GM18505 (cell line): ENCODE results near the gene ZNF217.
"Not testable (repeated sequence)": the region's sequence is repeated elsewhere in the genome, so short reads cannot be mapped to it uniquely, and the experiment has no call there.

Experiments
- ATAC-seq: cut with Tn5 transposase; IDR thresholded peaks from one replicate; pipeline ENCODE4 v1.9.1; 2021; ENCODE audit not compliant: unreplicated experiment
- POLR2A ChIP-seq: IDR thresholded peaks from 4 replicates; pipeline ENCODE4 v1.6.1; 2011; ENCODE audit warnings: borderline replicate concordance; ENCODE audit not compliant: insufficient read depth, insufficient read length; ENCODE audit errors: extremely low read depth

ZNF217 gene

GRCh38 chr20:53565254-53565653 is 28.4 kb downstream of the ZNF217 start:
- ATAC-seq = no peak
- no peak for TF ChIP-seq POLR2A

GRCh38 chr20:53562104-53562764 is 31.4 kb downstream of the ZNF217 start:
- ATAC-seq = not testable (repeated sequence)

- no peak for TF ChIP-seq POLR2A
- ATAC-seq = no peak
These were observed 32.1 kb downstream of the ZNF217 start for GRCh38 chr20:53561505-53561904.

GRCh38 chr20:53559816-53560215 is 33.8 kb downstream of the ZNF217 start:
- no peak for ATAC-seq

GRCh38 chr20:53557130-53557529 is 36.5 kb downstream of the ZNF217 start:
- ATAC-seq = no peak
- no peak for TF ChIP-seq POLR2A

More at GRCh38 chr20:53559816-53560215, 33.8 kb downstream of the ZNF217 start:
- no peak for TF ChIP-seq POLR2A

GRCh38 chr20:53556267-53556897 is 37.3 kb downstream of the ZNF217 start:
- ATAC-seq = no peak
- TF ChIP-seq POLR2A = no peak

GRCh38 chr20:53555816-53556215 is 37.8 kb downstream of the ZNF217 start:
- TF ChIP-seq POLR2A = no peak
- ATAC-seq = no peak

- ATAC-seq = no peak
These were observed 38.6 kb downstream of the ZNF217 start for GRCh38 chr20:53555081-53555480.

GRCh38 chr20:53552572-53552893 is 41.1 kb downstream of the ZNF217 start:
- not testable (repeated sequence) for ATAC-seq

More at GRCh38 chr20:53555081-53555480, 38.6 kb downstream of the ZNF217 start:
- TF ChIP-seq POLR2A = no peak

GRCh38 chr20:53551719-53552571 is 41.7 kb downstream of the ZNF217 start:
- ATAC-seq = not testable (repeated sequence)

GRCh38 chr20:53550280-53551187 is 43.1 kb downstream of the ZNF217 start:
- TF ChIP-seq POLR2A = no peak
- no peak for ATAC-seq

- no peak for ATAC-seq
- no peak for TF ChIP-seq POLR2A
These were observed 45.9 kb downstream of the ZNF217 start for GRCh38 chr20:53547664-53548239.

GRCh38 chr20:53539516-53539915 is 54.1 kb downstream of the ZNF217 start:
- TF ChIP-seq POLR2A = no peak
- no peak for ATAC-seq

- not testable (repeated sequence) for ATAC-seq
These were observed 57.3 kb downstream of the ZNF217 start for GRCh38 chr20:53536382-53536781.
